ENCODE results near the gene UNC119B.

The UNC119B gene

GRCh38 chr12:120688527-120689071 lies 21.7 kb upstream of the UNC119B start:
- DNase-seq (ENCODE audit: low read depth) = no peak

- DNase-seq (ENCODE audit: low read depth) = no peak
These were observed 20.7 kb upstream of the UNC119B start for GRCh38 chr12:120689397-120690082.

- DNase-seq (ENCODE audit: low read depth) = no peak
These were observed 20.2 kb upstream of the UNC119B start for GRCh38 chr12:120690083-120690450.

- DNase-seq (ENCODE audit: low read depth) = no peak
These were observed 19.3 kb upstream of the UNC119B start for GRCh38 chr12:120690978-120691377.

- DNase-seq (ENCODE audit: low read depth) = no peak
These were observed 17.7 kb upstream of the UNC119B start for GRCh38 chr12:120692524-120693033.

GRCh38 chr12:120693848-120694247 lies 16.4 kb upstream of the UNC119B start:
- DNase-seq (ENCODE audit: low read depth) = no peak

GRCh38 chr12:120696626-120697025 lies 13.6 kb upstream of the UNC119B start:
- DNase-seq (ENCODE audit: low read depth) = no peak

GRCh38 chr12:120697344-120697743 lies 12.9 kb upstream of the UNC119B start:
- DNase-seq (ENCODE audit: low read depth) = no peak

GRCh38 chr12:120698665-120699064 lies 11.6 kb upstream of the UNC119B start:
- no peak for DNase-seq (ENCODE audit: low read depth)

GRCh38 chr12:120699553-120699952 lies 10.7 kb upstream of the UNC119B start:
- no peak for DNase-seq (ENCODE audit: low read depth)

- no peak for DNase-seq (ENCODE audit: low read depth)
These were observed 9.4 kb upstream of the UNC119B start for GRCh38 chr12:120700886-120701285.

GRCh38 chr12:120702637-120703036 lies 7.6 kb upstream of the UNC119B start:
- no peak for DNase-seq (ENCODE audit: low read depth)

- DNase-seq (ENCODE audit: low read depth) = no peak
These were observed 6.8 kb upstream of the UNC119B start for GRCh38 chr12:120703311-120703942.

GRCh38 chr12:120705618-120706017 lies 4.6 kb upstream of the UNC119B start:
- DNase-seq (ENCODE audit: low read depth) = no peak

- DNase-seq (ENCODE audit: low read depth) = no peak
These were observed 4.2 kb upstream of the UNC119B start for GRCh38 chr12:120706029-120706428.

- DNase-seq (ENCODE audit: low read depth) = no peak
These were observed 1.6 kb upstream of the UNC119B start for GRCh38 chr12:120708651-120709050.

GRCh38 chr12:120710805-120711296 lies 593 bp downstream of the UNC119B start:
- DNase-seq (ENCODE audit: low read depth) = no peak

- DNase-seq (ENCODE audit: low read depth) = no peak
These were observed 1.2 kb downstream of the UNC119B start for GRCh38 chr12:120711411-120711810.

- no peak for DNase-seq (ENCODE audit: low read depth)
These were observed 2.4 kb downstream of the UNC119B start for GRCh38 chr12:120712610-120713009.

GRCh38 chr12:120713861-120714482 lies 3.7 kb downstream of the UNC119B start:
- peak; percentile 40 for DNase-seq (ENCODE audit: low read depth)

GRCh38 chr12:120718055-120718454 lies 7.8 kb downstream of the UNC119B start:
- DNase-seq (ENCODE audit: low read depth) = no peak

GRCh38 chr12:120719072-120719471 lies 8.8 kb downstream of the UNC119B start:
- DNase-seq (ENCODE audit: low read depth) = no peak

Data from stimulated activated CD8-positive, alpha-beta memory T cell treated with anti-CD3 and anti-CD28 coated beads, Interleukin-7, amount 100 ng/mL, for 24 hours (primary cell).